Breast epithelium (tissue), 4 donors: ENCODE results near the gene TRAF3. TPM values are rescaled to one million over a fixed set of nuclear protein-coding genes. Genes with fewer than 3 reads are reported as not detected.

ENCODE experiments used
- DNase-seq, 2 donors: peaks; one replicate each; pipeline ENCODE4 v3.0.0-alpha.2; 2019; ENCODE audit warnings: low spot score in 2 of 2
- H3K27ac ChIP-seq, 2 donors: fragments of 200-600 bp; sonication (generic) in 1 of 2; one replicate each; pipeline ENCODE4 v1.5.1; 2016 to 2019; ENCODE audit warnings: mild to moderate bottlenecking in 1 of 2
- H3K27me3 ChIP-seq, 2 donors: fragments of 200-600 bp; sonication (generic) in 1 of 2; one replicate each; pipeline versions ENCODE4 v1.5.1 to v1.6.0; 2017 to 2019; ENCODE audit warnings: control low read depth in 1 of 2, mild to moderate bottlenecking in 1 of 2
- H3K36me3 ChIP-seq: fragments of 200-600 bp; one replicate; pipeline ENCODE4 v1.5.1; 2019
- H3K4me1 ChIP-seq, 2 donors: fragments of 200-600 bp; sonication (generic); one replicate each; pipeline ENCODE4 v1.5.1; 2016 to 2019; ENCODE audit warnings: control low read depth in 1 of 2
- H3K4me3 ChIP-seq, 3 donors: fragments of 200-600 bp; sonication (generic); 1 replicate in 2 of 3; 2 replicates in 1 of 3; pipeline ENCODE4 v1.5.1; 2016 to 2019; ENCODE audit warnings: mild to moderate bottlenecking in 3 of 3, moderate library complexity in 2 of 3
- H3K9me3 ChIP-seq, 2 donors: fragments of 200-600 bp; sonication (generic) in 1 of 2; one replicate each; pipeline ENCODE4 v1.5.1; 2016 to 2019; ENCODE audit warnings: control low read depth in 1 of 2
- POLR2A ChIP-seq: fragments of 450-650 bp; IDR thresholded peaks from one replicate; pipeline ENCODE4 v1.6.1; 2016; ENCODE audit warnings: antibody characterized with exemption, mild to moderate bottlenecking, moderate library complexity
- POLR2AphosphoS5 ChIP-seq, 3 donors: sonication (generic); formaldehyde crosslinking; IDR thresholded peaks; one replicate each; pipeline ENCODE4 v1.6.1; 2017; ENCODE audit warnings: antibody characterized with exemption in 3 of 3
- intact Hi-C: fragments of 100-400 bp; cut with DNase I; formaldehyde crosslinking; loops from one replicate; pipeline ENCODE4 v1.15.1; 2023; ENCODE audit warnings: low total_unique reads
- total RNA-seq, 3 donors: library from RNA; depleted of rRNA; stranded (reverse); fragments of >200 nt; gene quantifications; one replicate each; pipeline ENCODE4 v1.1.0, GENCODE V29; 2016
- TF ChIP-seq, protein P1 (sequence below), 3 donors: fragments of 450-650 bp; IDR thresholded peaks; one replicate each; pipeline ENCODE4 v1.5.1; 2016 to 2017; ENCODE audit warnings: antibody characterized with exemption in 3 of 3, mild to moderate bottlenecking in 3 of 3, moderate library complexity in 3 of 3

The TRAF3 gene
- total RNA-seq, 3 donors from 2014 or later = 13.1 to 15.7 (median 14.6) TPM

- intact Hi-C loops = no loop called here
- TF ChIP-seq, protein P1, sequence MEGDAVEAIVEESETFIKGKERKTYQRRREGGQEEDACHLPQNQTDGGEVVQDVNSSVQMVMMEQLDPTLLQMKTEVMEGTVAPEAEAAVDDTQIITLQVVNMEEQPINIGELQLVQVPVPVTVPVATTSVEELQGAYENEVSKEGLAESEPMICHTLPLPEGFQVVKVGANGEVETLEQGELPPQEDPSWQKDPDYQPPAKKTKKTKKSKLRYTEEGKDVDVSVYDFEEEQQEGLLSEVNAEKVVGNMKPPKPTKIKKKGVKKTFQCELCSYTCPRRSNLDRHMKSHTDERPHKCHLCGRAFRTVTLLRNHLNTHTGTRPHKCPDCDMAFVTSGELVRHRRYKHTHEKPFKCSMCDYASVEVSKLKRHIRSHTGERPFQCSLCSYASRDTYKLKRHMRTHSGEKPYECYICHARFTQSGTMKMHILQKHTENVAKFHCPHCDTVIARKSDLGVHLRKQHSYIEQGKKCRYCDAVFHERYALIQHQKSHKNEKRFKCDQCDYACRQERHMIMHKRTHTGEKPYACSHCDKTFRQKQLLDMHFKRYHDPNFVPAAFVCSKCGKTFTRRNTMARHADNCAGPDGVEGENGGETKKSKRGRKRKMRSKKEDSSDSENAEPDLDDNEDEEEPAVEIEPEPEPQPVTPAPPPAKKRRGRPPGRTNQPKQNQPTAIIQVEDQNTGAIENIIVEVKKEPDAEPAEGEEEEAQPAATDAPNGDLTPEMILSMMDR (IDR thresholded peaks at IDR 0.05) = no peak
- TF ChIP-seq POLR2AphosphoS5 (IDR thresholded peaks at IDR 0.05) (no peak), POLR2A (no peak)
Measured at GRCh38 chr14:102840115-102840514, 62.9 kb downstream of the TRAF3 start.

DNA sequence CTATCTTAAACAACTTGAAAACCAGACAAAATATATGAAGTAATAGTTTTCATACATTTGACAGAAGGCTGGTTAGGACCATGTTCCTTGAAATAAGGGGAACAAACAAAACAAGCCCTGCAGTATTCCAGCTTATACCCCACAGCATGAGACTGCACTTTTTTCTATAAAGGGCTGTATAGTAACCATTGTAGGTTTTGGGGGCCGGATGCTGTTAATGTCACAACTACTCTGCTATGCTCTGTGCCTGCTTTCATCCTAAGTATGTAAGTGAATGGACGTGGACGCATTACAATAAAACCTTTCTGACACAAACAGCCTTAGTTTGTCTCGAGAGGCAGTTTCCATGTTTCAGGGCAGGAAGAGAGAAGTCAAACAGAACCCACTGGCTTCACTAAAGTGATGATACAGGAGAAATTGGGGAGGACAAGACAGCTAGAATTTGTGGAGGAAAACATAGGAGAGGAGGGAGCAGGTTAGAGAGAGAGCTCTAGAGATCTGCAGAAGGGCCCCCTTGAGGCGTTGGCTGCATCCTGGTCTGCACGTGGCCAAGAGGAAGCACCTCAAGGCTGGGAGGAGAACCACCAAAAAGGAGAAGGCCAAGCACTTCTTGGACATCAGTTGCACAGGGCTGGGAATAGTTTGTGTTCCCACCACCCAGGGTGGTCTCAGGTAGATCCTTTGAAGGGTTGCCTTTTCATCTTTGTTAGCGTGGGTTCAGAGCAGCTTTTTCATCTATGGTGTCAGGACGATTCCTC is 63.7 kb downstream of the TRAF3 start:
- H3K36me3 ChIP-seq = no peaks in the 10 kb centered on the region
- no peaks in the 10 kb centered on the region for H3K4me1 ChIP-seq
- TF ChIP-seq POLR2A (no peak), POLR2AphosphoS5 (IDR thresholded peaks at IDR 0.05) (no peak)
- TF ChIP-seq, protein P1 (IDR thresholded peaks at IDR 0.05) = no peak
- intact Hi-C loops = no loop called here
- H3K9me3 ChIP-seq = no peaks in the 10 kb centered on the region
- DNase-seq = no peak
- H3K27me3 ChIP-seq = no peaks in the 10 kb centered on the region
- H3K27ac ChIP-seq = no peak overlapping the region
- no peak overlapping the region for H3K4me3 ChIP-seq

More at GRCh38 chr14:102840115-102840514, 62.9 kb downstream of the TRAF3 start:
- Histone ChIP-seq H3K4me1 (no peaks in the 10 kb centered on the region), H3K4me3 (no peak overlapping the region), H3K27me3 (no peaks in the 10 kb centered on the region), H3K36me3 (no peaks in the 10 kb centered on the region), H3K27ac (no peak overlapping the region), H3K9me3 (no peaks in the 10 kb centered on the region)
- no peak for DNase-seq

DNA sequence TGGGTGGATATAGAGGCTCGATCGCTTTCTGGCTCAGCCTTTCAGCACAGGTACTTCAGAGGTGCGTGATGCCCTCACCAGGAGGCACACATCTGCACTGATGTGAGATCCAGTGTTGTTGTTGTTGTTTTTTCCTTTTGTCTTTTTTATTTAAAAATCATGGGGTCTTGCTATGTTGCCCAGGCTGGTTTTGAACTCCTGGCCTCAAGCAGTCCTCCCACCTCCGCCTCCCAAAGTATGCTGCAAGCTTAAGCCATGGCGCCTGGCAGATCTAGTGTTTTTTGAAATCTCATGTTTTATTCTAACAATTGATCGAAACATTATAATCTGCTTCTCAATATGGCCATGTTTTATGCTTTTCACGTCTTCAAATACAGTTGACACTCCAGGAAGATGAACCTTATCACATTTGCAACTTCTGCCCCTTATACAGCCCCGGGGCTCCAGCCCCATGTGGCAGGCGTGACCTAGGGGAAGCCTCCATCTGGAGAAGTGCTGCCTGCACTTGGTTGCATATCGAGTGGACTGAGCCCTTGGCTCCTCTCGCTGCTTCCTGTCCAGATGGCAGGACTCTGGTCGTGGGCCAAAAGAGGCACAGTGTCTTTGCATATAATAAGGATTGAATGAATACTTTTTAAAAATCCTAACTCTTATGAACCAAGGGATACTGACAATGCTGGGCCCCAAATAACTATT is 71.7 kb downstream of the TRAF3 start:
- H3K4me3 ChIP-seq = no peak overlapping the region

GRCh38 chr14:102849526-102850379 is 72.5 kb downstream of the TRAF3 start:
- H3K36me3 ChIP-seq = no peaks in the 10 kb centered on the region
- peak overlapping the region; percentile 8 to 26 for H3K27ac ChIP-seq
- H3K27me3 ChIP-seq = no peaks in the 10 kb centered on the region
- intact Hi-C loops = no loop called here
- no peaks in the 10 kb centered on the region for H3K9me3 ChIP-seq
- DNase-seq = no peak
- TF ChIP-seq, protein P1 (IDR thresholded peaks at IDR 0.05) = no peak
- TF ChIP-seq POLR2A (no peak), POLR2AphosphoS5 (IDR thresholded peaks at IDR 0.05) (no peak)
- H3K4me3 ChIP-seq = peak overlapping the region in 1 of 3 donors; percentile 1
- H3K4me1 ChIP-seq = no peaks in the 10 kb centered on the region

More for the DNA sequence above, 71.7 kb downstream of the TRAF3 start:
- DNase-seq = no peak
- Histone ChIP-seq H3K27ac (no peak overlapping the region), H3K9me3 (no peaks in the 10 kb centered on the region), H3K36me3 (no peaks in the 10 kb centered on the region), H3K27me3 (no peaks in the 10 kb centered on the region), H3K4me1 (no peaks in the 10 kb centered on the region)
- intact Hi-C loops = no loop called here
- TF ChIP-seq, protein P1 (IDR thresholded peaks at IDR 0.05) = no peak
- no peak for TF ChIP-seq POLR2AphosphoS5 (IDR thresholded peaks at IDR 0.05)
- TF ChIP-seq POLR2A = no peak
